ENCODE results near the gene TTC27. TPM values are rescaled to one million over a fixed set of nuclear protein-coding genes. Genes with fewer than 3 reads are reported as not detected.

The TTC27 gene
- total and polyA plus RNA-seq, 4 donors: 3.5 to 13.5 (median 6.3) TPM

DNA sequence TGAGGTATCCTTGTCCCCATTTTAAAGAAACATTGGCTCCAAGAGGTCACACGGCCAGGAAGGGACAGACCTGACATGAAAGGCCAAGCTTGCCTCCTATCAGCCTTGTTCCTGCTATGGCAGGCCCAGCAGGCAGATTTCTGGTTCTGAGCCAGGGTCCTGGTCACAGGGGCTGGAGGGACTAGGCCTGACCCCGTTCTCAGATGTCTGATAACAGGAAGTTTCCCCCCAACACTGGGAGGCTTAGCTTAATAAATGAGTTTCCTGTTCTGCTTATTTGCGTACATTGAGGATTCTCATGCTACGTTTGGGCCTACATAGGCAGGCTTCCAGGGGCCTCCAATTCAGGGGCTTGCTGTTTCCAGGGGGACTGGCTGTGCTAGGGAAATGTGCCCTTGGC, 211.1 kb downstream of the TTC27 start:
- Histone ChIP-seq H3K9ac (ENCODE audit: low read depth in 1 of 2, low read length in 2 of 2) (no peak overlapping the region), H3K36me3 (ENCODE audit: control insufficient read depth in 4 of 4, insufficient read depth in 3 of 4, low read depth in 1 of 4, low read length in 3 of 4) (no peaks in the 10 kb centered on the region), H3K4me1 (ENCODE audit: control insufficient read depth in 4 of 4, insufficient read depth in 4 of 4, low read length in 3 of 4) (no peaks in the 10 kb centered on the region), H3K4me3 (ENCODE audit: low read depth in 1 of 3, low read length in 3 of 3) (no peak overlapping the region), H3K9me3 (ENCODE audit: control insufficient read depth in 4 of 4, low read length in 3 of 4) (no peaks in the 10 kb centered on the region), H3K27me3 (ENCODE audit: control insufficient read depth in 4 of 4, insufficient read depth in 4 of 4, low read length in 3 of 4) (no peaks in the 10 kb centered on the region), H3K27ac (ENCODE audit: low read depth in 1 of 2, low read length in 2 of 2) (no peak overlapping the region)
- TF ChIP-seq JUND (IDR thresholded peaks at IDR 0.05): no peak
- TF ChIP-seq NR2F2 (IDR thresholded peaks at IDR 0.05): peak; percentile 63
- no peak for DNase-seq (ENCODE audit: low spot score)
- WGBS: 70% methylated on average over 4 of the region's 4 CpGs

DNA sequence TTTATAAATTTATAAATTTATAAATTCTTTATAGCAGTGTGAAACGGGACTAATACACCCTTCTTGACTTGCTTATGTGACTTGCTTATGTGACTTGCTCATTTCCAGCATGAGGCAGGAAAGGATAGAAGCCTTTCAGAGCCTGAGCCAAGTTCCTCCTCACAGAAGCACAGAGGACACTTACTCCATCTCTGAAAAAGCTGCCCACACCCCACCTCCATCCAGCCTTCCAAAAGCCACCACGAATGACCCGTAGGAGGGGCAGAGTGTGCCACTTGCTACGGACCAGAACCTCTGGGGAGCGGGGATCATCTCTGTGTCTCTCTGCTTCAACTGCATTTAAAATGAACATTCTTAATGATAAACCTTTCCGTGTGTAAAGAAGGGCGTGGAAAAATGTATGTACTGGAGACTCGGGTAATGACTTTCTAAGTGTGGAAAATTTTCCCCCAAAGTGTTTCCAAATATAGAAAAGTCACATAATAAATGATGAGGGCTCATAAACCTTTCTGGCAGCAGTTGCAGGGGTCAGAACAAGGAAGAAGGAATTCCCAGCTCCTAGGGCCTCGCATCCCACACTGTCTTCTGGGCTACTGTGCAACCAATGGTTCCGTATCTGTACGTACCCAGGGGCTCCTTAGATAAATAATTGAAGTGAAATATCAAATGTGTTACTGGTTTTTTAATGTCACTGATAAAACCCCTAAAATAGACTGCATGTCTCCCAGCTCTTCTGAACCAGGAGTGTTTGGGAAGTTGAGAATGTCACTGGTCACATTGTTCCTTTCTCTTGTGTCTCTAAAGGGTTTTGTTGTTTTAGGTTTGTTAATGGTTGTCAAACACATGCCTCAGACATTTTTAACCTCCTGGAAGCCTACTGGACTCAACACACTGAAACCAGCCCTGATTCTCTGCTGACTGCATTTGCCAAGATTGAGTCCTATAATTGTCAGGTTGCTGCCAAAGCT, 214.4 kb downstream of the TTC27 start:
- no peak for DNase-seq (ENCODE audit: low spot score)
- no peaks in the 10 kb centered on the region for H3K36me3 ChIP-seq (ENCODE audit: control insufficient read depth in 4 of 4, insufficient read depth in 3 of 4, low read depth in 1 of 4, low read length in 3 of 4)
- H3K27ac ChIP-seq (ENCODE audit: low read depth in 1 of 2, low read length in 2 of 2): no peak overlapping the region
- no peaks in the 10 kb centered on the region for H3K27me3 ChIP-seq (ENCODE audit: control insufficient read depth in 4 of 4, insufficient read depth in 4 of 4, low read length in 3 of 4)
- no peaks in the 10 kb centered on the region for H3K4me1 ChIP-seq (ENCODE audit: control insufficient read depth in 4 of 4, insufficient read depth in 4 of 4, low read length in 3 of 4)
- TF ChIP-seq FOXA2 (IDR thresholded peaks at IDR 0.05) (no peak), RAD21 (IDR thresholded peaks at IDR 0.05) (no peak), TAF1 (conservative IDR thresholded peaks at IDR 0.05) (no peak), HNF4G (IDR thresholded peaks at IDR 0.05) (no peak), YY1 (IDR thresholded peaks at IDR 0.05) (no peak), JUND (IDR thresholded peaks at IDR 0.05) (no peak), RXRA (IDR thresholded peaks at IDR 0.05) (no peak), FOXA1 (IDR thresholded peaks at IDR 0.05) (no peak), SP1 (IDR thresholded peaks at IDR 0.05) (no peak), EGR1 (IDR thresholded peaks at IDR 0.05; ENCODE audit: low read depth in 2 of 2) (no peak)
- TF ChIP-seq, protein P1, sequence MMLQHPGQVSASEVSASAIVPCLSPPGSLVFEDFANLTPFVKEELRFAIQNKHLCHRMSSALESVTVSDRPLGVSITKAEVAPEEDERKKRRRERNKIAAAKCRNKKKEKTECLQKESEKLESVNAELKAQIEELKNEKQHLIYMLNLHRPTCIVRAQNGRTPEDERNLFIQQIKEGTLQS (IDR thresholded peaks at IDR 0.05): no peak
- TF ChIP-seq, protein P2, sequence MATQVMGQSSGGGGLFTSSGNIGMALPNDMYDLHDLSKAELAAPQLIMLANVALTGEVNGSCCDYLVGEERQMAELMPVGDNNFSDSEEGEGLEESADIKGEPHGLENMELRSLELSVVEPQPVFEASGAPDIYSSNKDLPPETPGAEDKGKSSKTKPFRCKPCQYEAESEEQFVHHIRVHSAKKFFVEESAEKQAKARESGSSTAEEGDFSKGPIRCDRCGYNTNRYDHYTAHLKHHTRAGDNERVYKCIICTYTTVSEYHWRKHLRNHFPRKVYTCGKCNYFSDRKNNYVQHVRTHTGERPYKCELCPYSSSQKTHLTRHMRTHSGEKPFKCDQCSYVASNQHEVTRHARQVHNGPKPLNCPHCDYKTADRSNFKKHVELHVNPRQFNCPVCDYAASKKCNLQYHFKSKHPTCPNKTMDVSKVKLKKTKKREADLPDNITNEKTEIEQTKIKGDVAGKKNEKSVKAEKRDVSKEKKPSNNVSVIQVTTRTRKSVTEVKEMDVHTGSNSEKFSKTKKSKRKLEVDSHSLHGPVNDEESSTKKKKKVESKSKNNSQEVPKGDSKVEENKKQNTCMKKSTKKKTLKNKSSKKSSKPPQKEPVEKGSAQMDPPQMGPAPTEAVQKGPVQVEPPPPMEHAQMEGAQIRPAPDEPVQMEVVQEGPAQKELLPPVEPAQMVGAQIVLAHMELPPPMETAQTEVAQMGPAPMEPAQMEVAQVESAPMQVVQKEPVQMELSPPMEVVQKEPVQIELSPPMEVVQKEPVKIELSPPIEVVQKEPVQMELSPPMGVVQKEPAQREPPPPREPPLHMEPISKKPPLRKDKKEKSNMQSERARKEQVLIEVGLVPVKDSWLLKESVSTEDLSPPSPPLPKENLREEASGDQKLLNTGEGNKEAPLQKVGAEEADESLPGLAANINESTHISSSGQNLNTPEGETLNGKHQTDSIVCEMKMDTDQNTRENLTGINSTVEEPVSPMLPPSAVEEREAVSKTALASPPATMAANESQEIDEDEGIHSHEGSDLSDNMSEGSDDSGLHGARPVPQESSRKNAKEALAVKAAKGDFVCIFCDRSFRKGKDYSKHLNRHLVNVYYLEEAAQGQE (IDR thresholded peaks at IDR 0.05): no peak
- TF ChIP-seq, protein P3, sequence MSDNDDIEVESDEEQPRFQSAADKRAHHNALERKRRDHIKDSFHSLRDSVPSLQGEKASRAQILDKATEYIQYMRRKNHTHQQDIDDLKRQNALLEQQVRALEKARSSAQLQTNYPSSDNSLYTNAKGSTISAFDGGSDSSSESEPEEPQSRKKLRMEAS (IDR thresholded peaks at IDR 0.05): no peak
- TF ChIP-seq, protein P4, sequence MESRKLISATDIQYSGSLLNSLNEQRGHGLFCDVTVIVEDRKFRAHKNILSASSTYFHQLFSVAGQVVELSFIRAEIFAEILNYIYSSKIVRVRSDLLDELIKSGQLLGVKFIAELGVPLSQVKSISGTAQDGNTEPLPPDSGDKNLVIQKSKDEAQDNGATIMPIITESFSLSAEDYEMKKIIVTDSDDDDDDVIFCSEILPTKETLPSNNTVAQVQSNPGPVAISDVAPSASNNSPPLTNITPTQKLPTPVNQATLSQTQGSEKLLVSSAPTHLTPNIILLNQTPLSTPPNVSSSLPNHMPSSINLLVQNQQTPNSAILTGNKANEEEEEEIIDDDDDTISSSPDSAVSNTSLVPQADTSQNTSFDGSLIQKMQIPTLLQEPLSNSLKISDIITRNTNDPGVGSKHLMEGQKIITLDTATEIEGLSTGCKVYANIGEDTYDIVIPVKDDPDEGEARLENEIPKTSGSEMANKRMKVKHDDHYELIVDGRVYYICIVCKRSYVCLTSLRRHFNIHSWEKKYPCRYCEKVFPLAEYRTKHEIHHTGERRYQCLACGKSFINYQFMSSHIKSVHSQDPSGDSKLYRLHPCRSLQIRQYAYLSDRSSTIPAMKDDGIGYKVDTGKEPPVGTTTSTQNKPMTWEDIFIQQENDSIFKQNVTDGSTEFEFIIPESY (IDR thresholded peaks at IDR 0.05): no peak
- H3K9me3 ChIP-seq (ENCODE audit: control insufficient read depth in 4 of 4, low read length in 3 of 4): no peaks in the 10 kb centered on the region
- WGBS: 86% methylated on average over 11 of the region's 11 CpGs
- H3K4me3 ChIP-seq (ENCODE audit: low read depth in 1 of 3, low read length in 3 of 3): no peak overlapping the region
- H3K9ac ChIP-seq (ENCODE audit: low read depth in 1 of 2, low read length in 2 of 2): no peak overlapping the region

Measured in liver (tissue), 9 donors.